22Rv1 (cell line): Measurements from ENCODE around the gene SQSTM1.

Experiments used
- H3K27ac ChIP-seq: fragments of 450-650 bp; 2 replicates; pipeline ENCODE4 v1.5.1; 2017
- ZFX ChIP-seq: fragments of 450-650 bp; IDR thresholded peaks from 2 replicates; pipeline ENCODE4 v1.6.1; 2017; ENCODE audit warnings: antibody characterized with exemption, borderline replicate concordance
- TF ChIP-seq, protein P1 (sequence below): fragments of 450-650 bp; IDR thresholded peaks from 2 replicates; pipeline ENCODE4 v1.5.1; 2017; ENCODE audit warnings: mild to moderate bottlenecking

Gene SQSTM1

DNA sequence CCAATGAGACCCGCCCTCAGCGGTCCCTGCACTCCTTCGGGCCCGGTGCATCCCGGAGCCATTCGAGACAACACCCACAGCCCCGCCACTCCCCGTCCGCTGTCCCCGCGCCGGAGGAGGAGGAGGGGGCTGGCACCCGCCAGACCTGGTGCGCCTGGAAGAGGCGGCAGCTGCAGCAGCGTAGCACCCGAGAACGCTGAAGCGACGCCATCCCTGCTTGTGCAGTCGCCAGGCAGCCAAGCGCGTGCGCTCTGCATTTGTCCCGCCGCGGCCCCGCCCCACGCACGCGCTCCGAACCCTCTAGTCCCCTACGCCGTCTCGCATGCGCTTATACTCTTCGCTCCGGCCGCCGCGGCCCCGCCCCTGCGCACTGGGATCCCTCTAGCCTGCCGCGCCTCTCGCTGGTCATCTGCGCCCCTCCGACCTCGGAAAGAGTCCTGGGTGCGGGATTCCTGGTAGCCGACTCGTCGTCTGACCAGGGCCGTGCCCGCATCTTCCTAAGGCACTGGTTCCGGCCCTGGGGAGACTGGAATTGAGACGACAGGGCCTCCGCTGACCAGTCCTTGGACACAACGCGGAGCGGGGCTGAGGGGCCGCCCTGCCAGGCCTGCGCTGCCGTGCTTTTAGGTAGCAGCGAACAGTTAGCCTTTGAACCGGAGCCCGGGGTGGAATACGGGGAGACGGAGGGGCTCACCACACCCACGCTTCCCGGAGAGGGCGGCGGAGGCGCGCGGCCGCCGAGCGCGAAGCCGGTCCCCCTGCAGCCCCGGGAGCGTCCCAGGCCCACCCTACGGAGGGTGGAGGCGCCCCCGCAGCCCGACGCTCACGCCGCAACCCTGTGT lies 38.1 kb downstream of the SQSTM1 start, which contains the start of gene MRNIP:
Gene MRNIP, minus strand, starts transcription at position 232 of the 842 bp plus-strand sequence. Its CDS starts 21 bp downstream, at position 211.
- TF ChIP-seq, protein P1, sequence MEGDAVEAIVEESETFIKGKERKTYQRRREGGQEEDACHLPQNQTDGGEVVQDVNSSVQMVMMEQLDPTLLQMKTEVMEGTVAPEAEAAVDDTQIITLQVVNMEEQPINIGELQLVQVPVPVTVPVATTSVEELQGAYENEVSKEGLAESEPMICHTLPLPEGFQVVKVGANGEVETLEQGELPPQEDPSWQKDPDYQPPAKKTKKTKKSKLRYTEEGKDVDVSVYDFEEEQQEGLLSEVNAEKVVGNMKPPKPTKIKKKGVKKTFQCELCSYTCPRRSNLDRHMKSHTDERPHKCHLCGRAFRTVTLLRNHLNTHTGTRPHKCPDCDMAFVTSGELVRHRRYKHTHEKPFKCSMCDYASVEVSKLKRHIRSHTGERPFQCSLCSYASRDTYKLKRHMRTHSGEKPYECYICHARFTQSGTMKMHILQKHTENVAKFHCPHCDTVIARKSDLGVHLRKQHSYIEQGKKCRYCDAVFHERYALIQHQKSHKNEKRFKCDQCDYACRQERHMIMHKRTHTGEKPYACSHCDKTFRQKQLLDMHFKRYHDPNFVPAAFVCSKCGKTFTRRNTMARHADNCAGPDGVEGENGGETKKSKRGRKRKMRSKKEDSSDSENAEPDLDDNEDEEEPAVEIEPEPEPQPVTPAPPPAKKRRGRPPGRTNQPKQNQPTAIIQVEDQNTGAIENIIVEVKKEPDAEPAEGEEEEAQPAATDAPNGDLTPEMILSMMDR, result no peak
- no peak for TF ChIP-seq ZFX

DNA sequence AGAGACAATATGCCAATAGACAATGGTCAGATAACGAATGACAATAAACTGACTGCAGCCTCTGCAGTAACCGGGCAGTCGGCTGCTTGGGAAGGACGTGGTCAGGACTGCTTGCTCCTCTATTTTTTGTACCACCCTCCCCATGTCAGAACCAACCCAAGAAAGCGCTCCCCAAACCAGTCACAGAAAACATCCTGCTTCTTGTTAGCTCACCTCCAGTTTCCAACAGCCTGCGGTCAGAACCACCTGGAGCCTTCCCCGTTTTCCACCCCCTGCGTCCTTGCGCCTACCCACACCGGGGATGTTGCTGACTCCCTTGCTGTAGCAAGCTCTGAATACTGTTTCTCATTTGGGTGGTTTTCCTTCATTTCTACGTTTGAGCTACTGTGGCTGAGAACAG lies 39.6 kb downstream of the SQSTM1 start:
- no peak overlapping the region for H3K27ac ChIP-seq
- TF ChIP-seq, protein P1, result no peak
- TF ChIP-seq ZFX, result no peak

More for the DNA sequence above, 38.1 kb downstream of the SQSTM1 start, which contains the start of gene MRNIP:
- peak within 1 kb of the TSS; percentile 70 for H3K27ac ChIP-seq

DNA sequence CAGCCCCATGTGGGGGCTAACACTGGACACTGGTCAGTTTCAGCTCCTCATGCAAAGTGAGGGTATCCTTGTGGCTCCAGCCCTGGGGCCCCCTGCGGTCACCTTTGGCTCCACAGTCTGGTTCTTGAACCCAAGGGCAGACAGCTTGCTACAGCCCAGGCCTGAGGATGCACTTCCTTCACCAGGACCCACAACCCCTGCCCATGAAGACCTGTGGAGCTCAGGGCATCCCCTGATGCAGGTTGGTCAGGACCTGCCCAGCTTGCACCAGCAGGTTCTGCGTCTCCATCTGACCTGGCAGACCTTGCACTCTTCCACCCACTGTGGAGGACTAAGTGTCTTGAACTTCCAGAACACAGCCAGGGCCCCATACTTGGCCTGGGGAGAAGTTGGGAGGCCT lies 41.6 kb downstream of the SQSTM1 start:
- H3K27ac ChIP-seq, result no peak overlapping the region
- no peak for TF ChIP-seq ZFX
- TF ChIP-seq, protein P1, result no peak

DNA sequence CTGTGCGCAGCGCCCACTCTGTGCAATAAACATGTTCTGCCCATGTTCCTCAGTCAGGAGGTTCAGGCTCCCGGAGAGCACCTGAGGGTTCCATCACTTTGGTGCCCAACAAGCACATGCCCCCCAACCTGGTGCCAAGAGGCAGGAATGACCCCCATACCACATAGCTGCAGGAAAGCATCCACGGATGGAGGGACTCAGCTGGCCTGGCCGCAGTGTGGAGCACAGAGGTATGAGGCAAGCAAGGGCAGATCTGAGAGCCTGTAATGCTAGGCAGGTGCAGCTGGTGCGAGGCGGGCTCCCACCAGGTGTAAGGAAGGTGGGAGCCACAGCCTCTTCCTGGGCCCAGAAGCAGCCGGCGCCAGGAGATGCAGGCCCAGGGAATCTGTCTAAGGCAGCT lies 42.2 kb downstream of the SQSTM1 start:
- no peak for TF ChIP-seq ZFX
- TF ChIP-seq, protein P1, result no peak
- no peak overlapping the region for H3K27ac ChIP-seq

DNA sequence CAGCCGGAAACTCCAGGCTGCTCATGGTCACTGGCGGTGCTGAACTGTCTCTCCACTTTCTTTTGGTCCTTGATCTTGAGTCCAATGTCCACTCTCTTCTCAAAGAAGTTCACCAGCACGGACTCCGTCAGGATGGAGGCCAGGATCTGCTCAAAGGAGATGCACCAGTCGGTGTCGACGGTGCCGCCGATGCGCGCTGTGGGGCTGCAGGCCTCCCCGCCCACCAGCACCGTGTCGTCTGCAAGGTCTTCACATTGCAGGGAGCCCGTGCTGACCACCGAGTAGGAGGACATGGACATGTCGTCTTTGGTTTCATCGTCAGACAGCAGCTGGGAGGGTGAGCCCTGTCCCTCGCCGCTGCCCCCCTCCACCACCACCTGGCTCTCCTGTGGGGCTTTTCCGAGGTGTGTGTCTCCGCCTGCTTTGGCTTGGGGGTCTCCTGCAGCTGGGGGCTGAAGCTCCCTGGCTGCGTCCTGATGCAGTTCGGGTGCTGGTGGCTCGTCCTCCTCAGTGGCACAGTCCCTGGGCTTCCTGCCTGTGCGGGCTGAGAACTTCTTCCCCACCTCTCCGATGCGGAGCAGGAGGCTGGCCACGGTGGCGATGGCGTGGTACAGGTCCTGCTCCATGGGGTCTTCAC lies 42.9 kb downstream of the SQSTM1 start:
- TF ChIP-seq, protein P1, result no peak
- TF ChIP-seq ZFX, result no peak
- no peak overlapping the region for H3K27ac ChIP-seq

DNA sequence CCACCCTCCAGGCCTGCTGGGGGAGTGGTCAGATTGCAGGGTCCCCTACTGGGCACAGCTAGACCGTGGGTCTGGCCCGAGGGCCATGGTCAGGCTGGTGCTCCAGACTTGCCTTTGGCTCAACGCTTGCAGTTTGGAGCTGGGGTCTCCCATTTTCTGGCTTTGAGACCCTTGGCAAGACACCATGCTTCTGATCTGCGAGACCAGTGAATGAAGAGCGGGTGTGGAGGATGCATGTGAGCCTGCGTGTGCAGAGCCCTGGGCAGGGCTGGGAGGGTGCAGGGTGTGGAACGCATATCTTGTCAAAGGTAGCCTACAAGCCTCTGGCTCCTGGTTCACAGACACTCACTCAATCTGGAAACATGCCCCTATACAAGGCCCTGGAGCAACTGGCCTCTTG lies 44.0 kb downstream of the SQSTM1 start:
- H3K27ac ChIP-seq, result no peak overlapping the region
- TF ChIP-seq, protein P1, result no peak
